Glomerular visceral epithelial cell (primary cell): ENCODE results near the gene EEF1A2.

Source experiments
- DNase-seq: peaks from one replicate; pipeline ENCODE4 v3.0.0-alpha.2; 2016; ENCODE audit errors: extremely low spot score

EEF1A2 gene

DNA sequence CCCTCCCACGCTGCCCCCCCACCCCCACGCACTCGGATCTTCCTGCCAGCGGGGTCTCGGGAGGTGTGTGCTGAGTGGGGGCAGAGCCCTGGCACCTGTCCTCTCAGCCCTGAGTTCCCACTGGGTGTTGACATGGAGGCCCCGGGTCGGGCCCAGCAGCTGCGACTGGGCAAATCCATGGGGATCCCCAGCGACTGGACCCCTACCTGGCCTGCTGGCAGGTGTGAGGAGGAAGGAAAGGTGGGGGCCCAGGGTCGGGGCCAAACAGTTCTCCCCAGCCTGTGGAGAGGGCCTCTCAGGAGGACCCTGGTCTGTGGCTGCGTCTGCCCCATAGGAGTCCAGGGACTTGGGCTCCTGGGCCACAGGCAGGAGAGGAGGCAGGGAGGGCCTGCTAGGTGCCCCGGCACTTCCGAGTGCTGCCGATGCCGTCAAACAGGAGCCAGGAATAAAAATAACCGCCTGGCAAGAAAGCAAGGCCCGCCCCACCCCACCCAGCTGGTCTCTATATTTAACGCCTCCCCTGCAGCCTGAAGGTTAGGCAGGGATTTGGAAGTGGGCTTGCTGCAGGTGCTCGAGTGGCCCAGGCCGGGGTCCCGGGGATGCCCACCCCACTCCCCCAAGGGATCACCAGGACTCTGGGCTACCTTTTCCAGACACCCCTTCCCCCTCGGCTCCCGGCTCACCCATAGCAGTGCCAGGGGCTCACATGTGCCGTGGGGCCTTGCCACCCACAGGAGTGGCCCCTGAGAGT, 1.4 kb upstream of the EEF1A2 start:
- no peak for DNase-seq

DNA sequence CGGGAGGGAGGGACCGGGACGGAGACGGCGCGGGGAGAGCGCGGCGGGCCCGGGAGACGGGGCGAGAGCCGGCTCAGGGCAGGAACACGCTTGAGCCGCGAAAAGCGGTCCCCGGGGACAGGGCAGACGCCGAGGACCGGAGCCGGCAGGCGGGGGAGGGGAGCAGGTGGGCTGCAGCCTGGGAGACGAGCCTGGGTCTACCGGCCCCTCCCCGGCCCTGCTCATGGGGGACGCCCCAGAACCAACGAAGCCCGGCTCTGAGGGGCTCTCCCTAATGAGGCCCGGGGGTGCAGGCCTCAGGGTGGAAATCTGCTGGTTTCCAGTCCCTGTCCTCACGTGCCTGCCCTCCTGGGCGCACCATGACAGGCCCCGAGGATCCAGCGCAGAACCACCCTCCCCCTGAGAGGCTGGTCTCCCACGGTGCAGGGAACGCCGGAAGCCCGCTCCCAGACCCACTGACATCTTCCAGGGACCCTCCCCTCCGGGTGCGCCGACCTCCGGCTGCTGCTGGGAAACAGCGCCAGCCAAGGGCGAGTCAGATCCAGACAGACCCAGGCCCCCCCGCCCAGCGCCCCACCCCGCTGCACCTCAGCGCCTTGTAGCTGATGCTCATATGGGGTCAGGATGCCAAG, 571 bp upstream of the EEF1A2 start:
- no peak for DNase-seq

DNA sequence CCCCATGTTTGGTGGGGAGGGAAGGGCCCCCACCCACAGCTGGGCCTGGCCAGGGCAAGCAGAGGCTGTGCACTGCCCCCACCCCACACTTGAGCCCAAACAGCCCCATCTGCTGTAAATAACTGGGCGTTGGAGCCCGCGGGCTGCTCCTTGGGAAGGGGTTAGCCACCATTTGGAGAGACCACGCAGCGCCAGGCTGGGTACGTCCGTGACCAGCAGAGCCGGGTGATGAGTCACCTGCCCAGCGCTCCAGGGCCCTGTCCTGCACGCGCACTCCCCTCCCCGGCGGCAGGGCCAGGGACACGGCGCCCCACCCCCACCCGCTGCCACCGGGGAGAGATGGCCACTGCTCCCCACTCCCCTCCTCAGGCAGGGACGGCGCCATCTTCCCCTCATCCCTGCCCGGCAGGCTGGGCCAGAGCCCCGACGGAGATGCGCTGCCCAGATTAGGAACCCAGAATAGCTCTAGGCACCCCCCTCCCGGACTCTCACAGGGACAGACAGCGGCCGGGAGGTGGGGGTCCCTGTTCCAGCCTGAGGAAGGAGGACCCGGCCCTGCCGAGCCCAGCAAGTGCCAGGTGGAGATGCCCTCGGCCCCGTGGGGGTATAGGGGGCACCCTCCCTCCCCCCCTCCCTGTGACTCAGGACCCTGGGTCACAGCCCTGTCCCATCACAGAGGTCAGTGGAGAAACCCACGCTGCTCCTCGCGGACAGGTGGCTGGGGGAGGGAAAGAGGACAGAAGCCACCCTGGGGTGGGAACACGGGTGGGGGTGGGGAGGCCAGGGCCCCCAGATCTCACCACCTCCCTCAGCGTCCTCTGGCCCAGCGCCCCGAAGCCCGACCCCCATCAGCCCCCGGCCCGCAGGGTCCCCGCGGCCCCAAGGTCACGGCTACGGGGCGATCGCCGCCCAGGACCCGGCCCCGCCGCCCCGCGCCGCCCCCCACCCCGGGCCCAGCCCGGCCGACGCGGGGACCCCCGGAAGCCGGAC, 642 bp downstream of the EEF1A2 start:
- DNase-seq = peak; percentile 47

DNA sequence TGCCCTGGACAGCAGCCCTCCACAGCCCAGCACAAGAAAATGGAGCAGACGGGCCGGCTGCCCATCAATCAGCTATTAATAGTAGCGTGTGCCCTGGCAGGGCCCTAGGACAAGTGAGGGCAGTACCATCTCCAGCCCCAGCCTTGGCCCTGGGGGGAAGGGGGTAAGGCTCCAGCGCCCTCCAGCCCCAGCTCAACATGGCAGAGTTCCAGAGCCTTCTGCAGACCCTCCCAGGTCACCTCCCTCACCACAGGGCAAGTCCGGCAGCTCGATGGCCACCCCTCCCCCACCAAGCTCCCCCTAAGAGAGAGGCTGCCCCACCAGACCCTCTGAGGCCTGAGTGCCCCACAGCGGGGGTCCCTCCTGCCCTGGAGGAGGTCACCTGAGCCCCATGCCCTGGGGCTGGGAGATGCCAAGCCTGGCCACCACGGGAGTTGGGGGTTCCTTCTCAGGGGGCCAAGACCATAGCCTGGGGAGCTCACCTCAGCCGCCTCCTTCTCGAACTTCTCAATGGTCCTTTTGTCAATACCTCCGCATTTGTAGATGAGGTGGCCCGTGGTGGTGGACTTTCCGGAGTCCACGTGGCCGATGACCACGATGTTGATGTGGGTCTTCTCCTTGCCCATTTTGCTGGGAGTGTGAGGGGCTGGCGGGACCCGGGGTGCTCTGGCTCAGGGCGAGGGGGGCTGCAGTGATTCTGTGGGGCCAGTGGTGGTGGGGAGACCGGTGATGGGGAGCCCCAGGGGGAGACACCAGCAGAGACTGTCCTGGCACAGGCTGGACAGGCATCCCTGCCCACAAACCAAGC, 1.5 kb downstream of the EEF1A2 start:
- no peak for DNase-seq

DNA sequence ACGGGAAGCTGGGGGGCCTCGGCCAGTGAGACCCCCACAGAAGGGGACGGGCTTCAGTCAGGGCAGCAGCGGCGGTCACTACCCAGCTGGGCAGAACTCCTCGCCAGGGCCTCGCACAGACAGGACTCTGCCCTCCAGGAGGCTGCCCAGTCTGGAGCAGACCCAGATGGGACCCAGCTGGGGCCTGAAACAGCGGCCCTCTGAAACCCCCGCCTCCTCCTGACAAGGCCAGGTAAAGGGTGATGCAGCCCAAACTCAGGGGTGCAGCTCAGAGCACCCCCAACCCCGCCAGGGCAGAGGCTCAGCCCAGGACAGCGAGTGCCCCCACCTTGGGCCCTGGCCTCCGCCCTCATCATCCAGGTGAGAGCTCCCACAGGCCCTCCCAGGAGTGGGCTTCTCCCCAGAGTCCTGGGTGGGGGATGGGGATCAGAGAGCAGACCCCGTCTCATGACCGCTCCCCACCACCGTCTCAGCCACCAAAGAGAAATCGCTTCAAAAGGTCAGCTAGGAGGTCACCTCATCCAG, 2.2 kb downstream of the EEF1A2 start:
- DNase-seq = no peak

DNA sequence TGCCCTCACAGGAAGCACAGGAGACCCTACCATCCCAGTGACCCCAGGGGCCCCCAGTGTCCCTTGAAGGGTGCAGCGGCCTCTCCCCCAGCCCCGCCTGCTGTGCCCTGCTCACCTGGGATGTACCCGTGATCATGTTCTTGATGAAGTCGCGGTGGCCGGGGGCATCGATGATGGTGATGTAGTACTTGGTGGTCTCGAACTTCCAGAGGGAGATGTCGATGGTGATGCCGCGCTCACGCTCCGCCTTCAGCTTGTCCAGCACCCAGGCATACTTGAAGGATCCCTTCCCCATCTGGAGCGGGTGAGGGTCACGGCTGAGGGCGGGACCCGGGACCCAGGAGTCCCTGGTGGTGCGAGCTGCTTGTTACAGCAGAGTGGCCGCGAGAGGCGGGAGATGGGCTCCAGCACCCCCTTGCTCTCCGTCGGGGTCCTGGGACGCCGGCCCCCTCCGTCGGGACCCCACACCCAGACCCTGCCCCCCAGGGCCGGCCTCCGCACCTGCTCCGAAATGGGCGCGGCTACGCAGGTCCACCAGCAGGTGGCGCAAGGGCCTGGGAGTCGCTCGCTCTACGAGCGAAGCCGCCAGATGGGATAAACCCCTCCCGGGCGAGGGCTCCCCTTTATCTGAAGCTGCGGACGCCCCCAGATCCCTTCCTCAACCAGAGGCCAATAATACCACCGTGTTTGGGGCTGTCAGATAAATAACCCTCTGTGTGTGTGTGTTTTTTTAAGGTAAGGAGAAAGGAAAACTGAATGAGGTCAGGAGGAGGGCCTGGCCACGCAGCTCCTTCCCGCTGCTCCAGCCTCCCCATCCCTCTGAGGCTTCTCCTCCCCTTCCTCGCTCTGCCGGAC, 2.9 kb downstream of the EEF1A2 start:
- peak; percentile 54 for DNase-seq

DNA sequence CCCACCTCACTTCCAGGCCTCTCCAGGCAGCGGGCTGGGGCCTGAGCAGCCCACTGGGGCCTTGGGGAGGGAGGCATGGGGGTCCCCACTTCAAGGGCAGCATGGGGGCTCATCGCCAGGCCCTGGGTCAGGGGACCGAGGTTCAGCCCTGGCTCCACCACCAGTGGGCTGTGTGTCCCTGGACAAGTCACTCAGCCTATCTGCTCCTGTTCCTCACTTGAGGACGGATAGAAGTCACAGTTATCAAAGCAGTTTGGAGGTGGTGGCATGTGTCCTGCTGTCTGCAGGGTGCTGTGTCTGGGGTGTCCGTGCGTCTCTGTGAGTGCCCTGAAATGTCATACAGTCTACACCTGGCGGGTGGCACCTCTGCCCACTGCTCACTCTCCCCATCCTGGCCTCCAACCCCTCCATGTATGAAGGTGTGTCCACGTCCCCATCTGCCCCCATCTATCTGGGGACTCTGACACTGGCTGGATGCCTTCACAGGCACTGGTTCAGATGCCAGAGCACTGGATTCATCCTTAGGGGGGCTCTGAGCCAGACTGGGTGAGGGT, 3.6 kb downstream of the EEF1A2 start:
- DNase-seq = no peak

DNA sequence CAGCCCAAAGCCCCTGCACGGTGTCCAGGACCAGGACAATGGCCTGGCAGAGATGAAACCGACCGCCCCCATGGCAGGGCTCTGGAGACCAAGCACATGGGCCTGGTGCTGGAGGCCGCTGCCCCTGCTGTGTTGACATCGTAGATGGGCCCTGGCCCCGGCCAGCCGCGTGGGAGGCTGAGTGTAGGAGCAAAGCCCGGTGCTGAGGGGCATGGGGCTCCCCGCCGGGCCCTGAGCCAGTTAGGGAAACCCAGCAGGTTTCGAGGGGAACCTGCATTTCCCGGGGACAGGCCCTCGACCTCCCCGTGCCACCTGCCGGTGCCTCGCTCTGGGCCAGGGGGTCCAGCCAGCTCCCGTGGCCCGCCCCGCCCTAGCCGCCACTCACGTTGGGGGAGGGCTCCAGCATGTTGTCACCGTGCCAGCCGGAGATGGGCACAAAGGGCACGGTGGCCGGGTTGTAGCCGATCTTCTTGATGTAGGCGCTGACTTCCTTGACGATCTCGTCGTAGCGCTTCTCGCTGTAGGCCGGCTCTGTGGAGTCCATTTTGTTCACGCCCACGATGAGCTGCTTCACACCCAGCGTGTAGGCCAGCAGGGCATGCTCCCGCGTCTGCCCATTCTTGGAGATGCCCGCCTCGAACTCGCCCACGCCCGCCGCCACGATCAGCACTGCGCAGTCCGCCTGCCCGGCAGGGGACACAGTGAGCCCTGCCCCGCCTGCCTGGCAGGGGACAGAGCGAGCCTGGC, 4.3 kb downstream of the EEF1A2 start:
- DNase-seq = no peak

DNA sequence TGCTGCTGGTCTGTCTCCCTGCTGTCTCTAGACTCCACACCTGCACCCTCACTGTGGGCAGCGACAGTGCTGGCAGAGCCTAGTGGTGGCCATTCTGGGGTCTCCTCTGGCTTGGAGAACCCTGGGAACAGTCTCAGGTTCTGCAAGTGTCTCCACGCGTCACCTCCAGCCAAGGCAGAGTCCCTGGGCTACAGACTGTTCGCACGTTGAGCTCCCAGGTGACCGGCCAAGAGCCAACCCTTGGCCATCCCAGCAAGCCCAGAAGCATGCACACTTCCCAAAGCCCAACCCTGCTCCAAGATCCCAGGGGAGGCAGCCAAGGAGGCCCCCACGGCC, 4.8 kb downstream of the EEF1A2 start:
- no peak for DNase-seq

DNA sequence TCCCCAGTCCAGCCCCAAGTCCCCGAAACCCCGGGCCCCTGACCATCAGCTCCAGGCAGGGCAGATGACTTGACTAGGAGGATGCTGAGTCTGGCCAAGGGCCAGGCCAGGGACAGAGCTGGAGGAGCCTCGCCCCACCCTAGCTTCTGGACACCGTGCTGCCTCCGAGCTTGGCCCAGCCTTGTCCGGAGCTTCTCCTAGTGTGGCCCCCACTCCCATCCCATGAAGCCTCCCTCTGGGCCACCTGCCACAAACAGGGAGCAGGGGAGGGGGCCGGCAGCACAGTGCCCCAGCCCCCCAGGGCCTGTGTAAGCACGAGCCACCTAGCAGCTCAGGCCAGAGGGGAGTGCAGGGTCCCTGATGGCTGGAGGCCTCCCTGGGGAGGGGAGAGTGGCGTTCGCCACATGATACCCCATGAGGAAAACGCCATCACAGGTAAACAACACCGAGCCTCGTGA, 5.3 kb downstream of the EEF1A2 start:
- DNase-seq = no peak

DNA sequence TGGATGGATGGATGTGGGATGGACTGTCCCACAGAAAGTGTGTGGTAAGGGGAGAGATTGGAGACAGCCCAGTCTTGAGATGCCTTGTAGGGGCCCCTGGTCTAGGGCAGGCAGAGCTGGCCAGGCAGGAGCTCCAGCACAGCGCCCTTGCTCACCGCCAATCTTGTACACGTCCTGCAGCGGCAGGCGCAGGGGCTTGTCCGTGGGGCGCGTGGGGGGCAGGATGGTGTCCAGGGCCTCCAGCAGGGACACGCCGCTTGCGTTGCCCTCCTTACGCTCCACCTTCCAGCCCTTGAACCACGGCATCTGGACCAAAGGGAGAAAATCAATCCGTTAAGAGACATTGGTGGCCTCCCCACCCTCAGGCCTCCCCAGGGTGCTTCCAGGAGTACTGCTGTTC, 5.9 kb downstream of the EEF1A2 start:
- DNase-seq = no peak

DNA sequence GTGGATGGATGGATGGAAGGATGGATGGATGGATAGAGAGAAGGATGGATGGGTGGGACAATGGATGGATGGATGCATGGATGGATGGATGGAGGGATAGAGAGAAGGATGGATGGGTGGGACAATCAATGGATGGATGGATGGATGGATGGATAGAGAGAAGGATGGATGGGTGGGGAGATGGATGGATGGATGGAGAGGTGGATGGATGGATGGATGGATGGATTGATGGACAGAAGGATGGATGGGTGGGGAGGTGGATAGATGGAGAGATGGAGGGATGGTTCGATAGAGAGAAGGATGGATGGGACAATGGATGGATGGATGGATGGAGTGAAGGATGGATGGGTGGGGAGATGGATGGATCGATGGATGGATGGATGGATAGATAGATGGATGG, 6.4 kb downstream of the EEF1A2 start:
- no peak for DNase-seq

DNA sequence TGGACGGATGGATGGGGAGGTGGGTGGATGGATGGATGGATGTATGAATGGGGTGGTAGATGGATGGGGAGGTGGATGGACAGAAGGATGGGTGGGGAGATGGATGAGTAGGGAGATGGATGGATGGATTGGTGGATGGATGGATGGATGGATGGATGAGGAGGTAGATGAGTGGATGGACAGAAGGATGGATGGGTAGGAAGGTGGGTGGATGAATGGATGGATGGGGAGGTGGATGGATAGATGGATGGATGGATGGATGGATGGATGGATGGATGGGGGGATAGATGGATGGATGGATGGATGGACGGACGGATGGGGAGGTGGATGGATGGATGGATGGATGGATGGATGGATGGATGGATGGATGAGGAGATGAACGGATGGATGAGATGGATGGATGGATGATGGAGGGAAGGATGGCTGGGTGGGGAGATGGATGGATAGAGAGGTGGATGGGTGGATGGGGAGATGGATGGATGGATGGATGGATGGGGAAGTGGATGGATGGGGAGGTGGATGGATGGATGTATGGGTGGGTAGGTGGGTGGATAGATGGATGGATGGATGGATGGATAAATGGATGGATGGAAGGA, 7.2 kb downstream of the EEF1A2 start:
- DNase-seq = no peak

DNA sequence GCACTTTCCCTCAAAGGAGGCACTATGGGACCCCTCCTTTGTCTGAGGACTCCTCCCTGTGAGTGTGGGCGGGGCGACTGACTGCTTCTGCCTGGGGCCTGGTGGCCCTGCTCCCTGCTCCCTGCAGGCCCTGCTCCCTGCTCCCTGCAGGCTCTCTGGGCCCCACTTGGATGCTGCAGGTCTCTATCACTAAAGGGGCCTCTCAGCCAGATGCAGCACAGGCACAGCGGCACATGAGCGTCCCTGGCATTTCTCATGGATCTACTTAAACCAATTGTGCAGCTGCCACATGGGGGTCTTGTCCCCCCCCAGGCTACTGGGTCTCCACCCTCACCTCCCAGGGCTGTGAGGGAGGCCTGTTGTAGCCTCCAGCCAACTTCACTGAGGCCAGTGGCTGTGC, 7.8 kb downstream of the EEF1A2 start:
- no peak for DNase-seq

DNA sequence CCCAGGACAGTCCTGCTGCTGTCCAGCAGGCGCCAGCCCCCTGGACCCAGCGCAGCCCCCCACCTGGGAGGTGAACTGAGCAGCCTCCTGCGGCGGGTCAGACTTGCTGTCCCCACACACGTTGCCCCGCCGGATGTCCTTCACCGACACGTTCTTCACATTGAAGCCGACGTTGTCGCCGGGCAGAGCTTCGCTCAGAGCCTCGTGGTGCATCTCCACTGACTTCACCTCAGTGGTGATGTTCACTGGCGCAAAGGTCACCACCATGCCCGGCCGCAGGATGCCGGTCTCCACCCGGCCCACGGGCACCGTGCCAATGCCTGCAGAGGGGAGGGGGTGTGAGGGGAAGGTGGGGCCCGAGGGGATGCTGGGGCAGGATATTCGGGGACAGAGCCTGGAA, 8.5 kb downstream of the EEF1A2 start:
- DNase-seq = no peak

DNA sequence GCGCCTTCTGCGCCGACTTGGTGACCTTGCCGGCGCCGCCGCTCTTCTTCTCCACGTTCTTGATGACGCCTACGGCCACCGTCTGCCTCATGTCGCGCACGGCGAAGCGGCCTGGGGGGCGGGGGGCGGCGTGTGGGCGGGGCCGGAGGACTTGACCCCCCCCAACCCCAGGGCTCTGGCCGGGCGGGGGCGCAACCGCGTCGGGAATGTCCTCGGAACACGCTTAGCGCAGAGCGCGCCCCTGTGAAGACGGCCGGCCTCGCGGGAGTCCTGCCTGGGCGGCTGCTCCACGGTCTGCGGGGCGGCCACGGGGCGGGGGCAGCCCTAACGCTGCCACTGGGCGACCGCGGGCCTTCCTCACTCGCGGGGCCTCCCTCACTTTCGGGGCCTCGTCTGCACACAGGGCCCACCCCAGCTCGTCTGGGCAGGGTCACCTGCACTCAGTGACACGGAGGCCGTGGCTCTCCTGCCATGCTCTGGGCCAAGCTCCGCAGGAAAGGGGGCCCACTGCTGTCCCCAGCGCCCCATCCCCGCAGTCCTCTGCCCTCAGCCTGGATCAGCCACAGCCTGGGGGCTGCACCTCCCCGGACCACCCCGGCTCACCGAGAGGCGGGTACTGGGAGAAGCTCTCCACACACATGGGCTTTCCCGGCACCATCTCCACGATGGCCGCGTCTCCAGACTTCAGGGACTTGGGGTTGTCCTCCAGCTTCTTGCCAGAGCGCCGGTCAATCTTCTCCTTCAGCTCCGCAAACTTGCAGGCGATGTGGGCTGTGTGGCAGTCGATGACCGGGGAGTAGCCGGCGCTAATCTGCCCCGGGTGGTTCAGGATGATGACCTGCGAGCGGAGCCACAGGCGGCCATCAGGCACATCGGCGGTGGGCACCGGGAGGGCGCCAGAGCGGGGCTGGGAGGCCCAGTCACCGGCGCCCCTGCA, 10.3 kb downstream of the EEF1A2 start:
- no peak for DNase-seq

DNA sequence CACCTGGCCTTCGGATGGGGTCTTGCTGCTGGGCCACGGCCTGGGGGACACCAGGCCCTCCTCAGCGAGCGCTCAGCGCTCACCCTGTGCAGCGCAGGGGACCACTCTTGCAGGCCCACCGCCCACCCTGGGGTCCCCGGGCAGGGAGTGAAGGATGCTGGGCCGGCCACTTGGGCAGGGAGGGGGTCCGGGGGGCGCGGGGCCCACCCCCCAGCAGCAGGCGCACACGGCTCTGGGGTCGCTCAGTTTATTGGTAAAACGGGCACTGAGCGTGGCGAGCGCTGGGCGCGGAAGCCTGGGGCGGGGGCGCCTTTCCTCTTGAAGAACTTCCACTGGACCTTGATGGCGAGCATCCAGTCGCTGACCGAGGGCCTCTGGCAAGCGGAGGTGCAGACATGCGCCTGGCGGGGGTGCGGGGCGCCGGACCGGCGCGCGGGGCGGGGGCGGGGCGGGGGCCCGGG, 11.1 kb downstream of the EEF1A2 start:
- no peak for DNase-seq
